Measurements from ENCODE around the gene ANGPTL1. TPM values are rescaled to one million over a fixed set of nuclear protein-coding genes. Genes with fewer than 3 reads are reported as not detected.

The ANGPTL1 gene
- total RNA-seq, 3 donors from 2014 or later (not counting 1 experiment from before 2014, with no cell fraction given): not detected

GRCh38 chr1:178875936-178876335, 5.1 kb upstream of the ANGPTL1 start:
- Histone ChIP-seq H3K9me3 (ENCODE audit: control insufficient read depth, insufficient read depth, low read length) (no peaks in the 10 kb centered on the region), H3K27ac (ENCODE audit: low read length) (no peak overlapping the region), H3K36me3 (ENCODE audit: control insufficient read depth, insufficient read depth, low read length) (no peaks in the 10 kb centered on the region), H3K4me3 (ENCODE audit: low read length) (no peak overlapping the region), H3K27me3 (ENCODE audit: control insufficient read depth, insufficient read depth, low read length) (no peaks in the 10 kb centered on the region), H3K4me1 (ENCODE audit: control insufficient read depth, insufficient read depth, low read length) (no peaks in the 10 kb centered on the region)
- TF ChIP-seq CTCF (IDR thresholded peaks at IDR 0.05): no peak
- no peaks in the 10 kb centered on the region for H3K27me3 Mint-ChIP-seq (ENCODE audit: low read depth in 2 of 2)
- H3K4me3 Mint-ChIP-seq: no peak overlapping the region
- H3K9me3 Mint-ChIP-seq: no peaks in the 10 kb centered on the region
- H3K36me3 Mint-ChIP-seq: no peaks in the 10 kb centered on the region
- no peaks in the 10 kb centered on the region for H3K4me1 Mint-ChIP-seq
- DNase-seq (no peak), ATAC-seq (no peak)
- no peak overlapping the region for H3K27ac Mint-ChIP-seq
- intact Hi-C loops (cut with micrococcal nuclease): no loop called here

- DNase-seq (no peak), ATAC-seq (no peak)
- no peaks in the 10 kb centered on the region for H3K27me3 ChIP-seq (ENCODE audit: control insufficient read depth, insufficient read depth, low read length)
- H3K36me3 ChIP-seq (ENCODE audit: control insufficient read depth, insufficient read depth, low read length): no peaks in the 10 kb centered on the region
- H3K27ac Mint-ChIP-seq: no peak overlapping the region
- H3K9me3 ChIP-seq (ENCODE audit: control insufficient read depth, insufficient read depth, low read length): no peaks in the 10 kb centered on the region
- WGBS (ENCODE audit: insufficient coverage): 60% methylated on average over 1 of the region's 2 CpGs
- no peak overlapping the region for H3K27ac ChIP-seq (ENCODE audit: low read length)
- no peaks in the 10 kb centered on the region for H3K9me3 Mint-ChIP-seq
- H3K27me3 Mint-ChIP-seq (ENCODE audit: low read depth in 2 of 2): no peaks in the 10 kb centered on the region
- H3K4me3 ChIP-seq (ENCODE audit: low read length): no peak overlapping the region
- H3K4me1 ChIP-seq (ENCODE audit: control insufficient read depth, insufficient read depth, low read length): no peaks in the 10 kb centered on the region
- H3K36me3 Mint-ChIP-seq: no peaks in the 10 kb centered on the region
- H3K4me3 Mint-ChIP-seq: no peak overlapping the region
- H3K4me1 Mint-ChIP-seq: no peaks in the 10 kb centered on the region
- no peak for TF ChIP-seq CTCF (IDR thresholded peaks at IDR 0.05)
- intact Hi-C loops (cut with micrococcal nuclease): no loop called here
Measured at GRCh38 chr1:178874966-178875365, 4.1 kb upstream of the ANGPTL1 start.

GRCh38 chr1:178871551-178872320, 859 bp upstream of the ANGPTL1 start:
- Histone ChIP-seq H3K27ac (ENCODE audit: low read length) (no peak overlapping the region), H3K4me3 (ENCODE audit: low read length) (no peak overlapping the region), H3K36me3 (ENCODE audit: control insufficient read depth, insufficient read depth, low read length) (no peaks in the 10 kb centered on the region), H3K4me1 (ENCODE audit: control insufficient read depth, insufficient read depth, low read length) (no peaks in the 10 kb centered on the region), H3K27me3 (ENCODE audit: control insufficient read depth, insufficient read depth, low read length) (no peaks in the 10 kb centered on the region), H3K9me3 (ENCODE audit: control insufficient read depth, insufficient read depth, low read length) (no peaks in the 10 kb centered on the region)
- intact Hi-C loops (cut with micrococcal nuclease): no loop called here
- Mint-ChIP-seq H3K4me3 (no peak overlapping the region), H3K36me3 (no peaks in the 10 kb centered on the region), H3K27me3 (ENCODE audit: low read depth in 2 of 2) (no peaks in the 10 kb centered on the region), H3K9me3 (no peaks in the 10 kb centered on the region), H3K27ac (no peak overlapping the region), H3K4me1 (peaks cover 5 to 6% of the 10 kb centered on the region in 2 donors)
- ATAC-seq (no peak), DNase-seq (no peak)
- no peak for TF ChIP-seq CTCF (IDR thresholded peaks at IDR 0.05)

GRCh38 chr1:178870221-178870620, 656 bp downstream of the ANGPTL1 start:
- no peaks in the 10 kb centered on the region for H3K27me3 Mint-ChIP-seq (ENCODE audit: low read depth in 2 of 2)
- ATAC-seq (no peak), DNase-seq (no peak)
- H3K36me3 Mint-ChIP-seq: no peaks in the 10 kb centered on the region
- no peaks in the 10 kb centered on the region for H3K9me3 Mint-ChIP-seq
- Histone ChIP-seq H3K27ac (ENCODE audit: low read length) (no peak overlapping the region), H3K36me3 (ENCODE audit: control insufficient read depth, insufficient read depth, low read length) (no peaks in the 10 kb centered on the region), H3K9me3 (ENCODE audit: control insufficient read depth, insufficient read depth, low read length) (no peaks in the 10 kb centered on the region), H3K4me1 (ENCODE audit: control insufficient read depth, insufficient read depth, low read length) (no peaks in the 10 kb centered on the region), H3K4me3 (ENCODE audit: low read length) (no peak overlapping the region), H3K27me3 (ENCODE audit: control insufficient read depth, insufficient read depth, low read length) (no peaks in the 10 kb centered on the region)
- H3K27ac Mint-ChIP-seq: no peak overlapping the region
- no peak for TF ChIP-seq CTCF (IDR thresholded peaks at IDR 0.05)
- intact Hi-C loops (cut with micrococcal nuclease): no loop called here
- no CpG with 5 or more reads among the region's 1 CpG for WGBS (ENCODE audit: insufficient coverage)
- peaks cover 5 to 6% of the 10 kb centered on the region in 2 donors for H3K4me1 Mint-ChIP-seq
- no peak overlapping the region for H3K4me3 Mint-ChIP-seq
